Pancreas (tissue), 10 donors: ENCODE data around the gene ALDH8A1. TPM values are rescaled to one million over a fixed set of nuclear protein-coding genes. Genes with fewer than 3 reads are reported as not detected.

Experiments used
- ATAC-seq, 4 donors: fragments of 200-7000 bp; cut with Tn5 transposase; one replicate each; pipeline versions ENCODE4 v1.8.0 to v1.9.1; 2020; ENCODE audit warnings: mild to moderate bottlenecking in 4 of 4, moderate library complexity in 4 of 4
- DNase-seq, 6 donors: peaks; one replicate each; pipeline ENCODE4 v3.0.0-alpha.2; 2020
- FAIRE-seq: peaks from 2 replicates; lab custom pipeline; 2012; peaks lifted over from hg19 to GRCh38; lab: Jason Lieb, UNC
- H3K27ac ChIP-seq, 4 donors: fragments of 200-600 bp; sonication (generic); 1 replicate in 3 of 4; 2 replicates in 1 of 4; pipeline versions ENCODE4 v1.5.0 to v1.8.0; 2020
- H3K27me3 ChIP-seq, 4 donors: fragments of 200-600 bp; one replicate each; pipeline ENCODE4 v1.8.0; 2021
- H3K36me3 ChIP-seq, 3 donors: fragments of 200-600 bp; sonication (generic) in 1 of 3; one replicate each; pipeline versions ENCODE4 v1.5.0 to v1.8.0; 2020 to 2021
- H3K4me1 ChIP-seq, 3 donors: fragments of 200-600 bp; one replicate each; pipeline ENCODE4 v1.8.0; 2021
- H3K4me3 ChIP-seq, 4 donors: fragments of 200-600 bp; sonication (generic) in 2 of 4; one replicate each; pipeline versions ENCODE4 v1.5.0 to v1.8.0; 2020 to 2021
- H3K9me3 ChIP-seq, 4 donors: fragments of 200-600 bp; one replicate each; pipeline ENCODE4 v1.8.0; 2021
- CTCF ChIP-seq, 4 donors: fragments of 200-600 bp; sonication (generic) in 3 of 4; IDR thresholded peaks; one replicate each; pipeline versions ENCODE4 v1.5.0 to v1.8.0; 2021; ENCODE audit warnings: antibody characterized with exemption in 4 of 4
- WGBS, 2 donors: extraction: QIAGEN DNeasy Blood & Tissue Kit; methylation state at CpG; one replicate each; pipeline ENCODE4 v1.1.7; 2013; 5-methylcytosine and 5-hydroxymethylcytosine counted together
- intact Hi-C, 3 donors: fragments of 100-400 bp; cut with DNase I; formaldehyde crosslinking; loops; one replicate each; pipeline versions ENCODE4 v1.11.1 to v1.14.2; 2022
- polyA plus RNA-seq, 2 donors: library from polyadenylated mRNA; stranded (reverse); fragments of 200-250 nt; gene quantifications; one replicate each; pipeline ENCODE4 v1.2.3, GENCODE V29; 2013
- total RNA-seq, 6 donors: library from RNA; stranded (reverse); fragmentation: NEBNext Ultra II Directional in 4 of 6; extraction: Animal tissue kit (Norgen Biotek cat#: 25700) in 4 of 6; gene quantifications; one replicate each; pipeline versions ENCODE4 v1.2.1 to v1.2.4, GENCODE V29; 2021 to 2023
- donor health status: healthy with polysubstance abuse.
- donor health status: DM: no; HTN: no; CAD: no; lungs with moderate emphysema.
- donor health status: DM: no; HTN: no; CAD: no.
- donor health status: control.
- donor health status: control.
- donor health status: Bipolar disorder and iron deficiency.
- donor health status: DM: yes; HTN: yes; CAD: no.
- donor health status: DM: no; HTN: no; CAD: no.
- donor health status: DM: no; HTN: no; CAD: no.
- donor health status: DM: yes; HTN: yes; CAD: no.

The ALDH8A1 gene
- total and polyA plus RNA-seq, 8 donors, result 0.12 to 1.4 (median 0.74) TPM

DNA sequence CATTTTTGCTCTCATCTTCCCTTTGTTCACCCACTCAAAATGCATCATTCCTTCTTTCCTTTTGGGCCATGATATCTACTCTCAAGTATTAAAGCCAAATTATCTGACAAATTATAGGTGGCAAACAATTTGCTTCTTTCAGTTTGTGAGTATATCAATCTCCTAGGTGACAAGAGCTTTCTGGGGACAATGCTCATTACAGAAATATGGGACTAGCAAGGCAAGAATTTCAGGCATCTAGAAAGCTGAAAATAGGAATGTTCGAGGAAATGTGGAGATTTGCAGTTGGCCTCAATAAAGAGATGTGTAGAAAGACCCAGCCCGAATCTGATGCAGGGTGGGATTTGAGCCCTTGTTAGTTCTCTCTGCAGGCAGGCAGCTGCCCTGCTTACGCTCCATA is 71.8 kb downstream of the ALDH8A1 start:
- DNase-seq (no peak), FAIRE-seq (no peak), ATAC-seq (no peak)
- Histone ChIP-seq H3K9me3 (no peaks in the 10 kb centered on the region), H3K4me1 (no peaks in the 10 kb centered on the region), H3K4me3 (no peak overlapping the region), H3K36me3 (no peaks in the 10 kb centered on the region), H3K27ac (no peak overlapping the region), H3K27me3 (no peaks in the 10 kb centered on the region)
- no peak for TF ChIP-seq CTCF (IDR thresholded peaks at IDR 0.05)
- WGBS, 2 donors, result 76 to 78% methylated on average over 3 of the region's 3 CpGs
- intact Hi-C loops, result no loop called here

GRCh38 chr6:134875367-134875766 is 74.5 kb downstream of the ALDH8A1 start:
- Histone ChIP-seq H3K4me3 (no peak overlapping the region), H3K27ac (no peak overlapping the region), H3K36me3 (no peaks in the 10 kb centered on the region), H3K27me3 (no peaks in the 10 kb centered on the region), H3K9me3 (no peaks in the 10 kb centered on the region), H3K4me1 (no peaks in the 10 kb centered on the region)
- intact Hi-C loops, result no loop called here
- ATAC-seq (no peak), DNase-seq (no peak), FAIRE-seq (no peak)
- no peak for TF ChIP-seq CTCF (IDR thresholded peaks at IDR 0.05)
- 90 to 94% methylated on average over 4 of the region's 4 CpGs for WGBS, 2 donors

DNA sequence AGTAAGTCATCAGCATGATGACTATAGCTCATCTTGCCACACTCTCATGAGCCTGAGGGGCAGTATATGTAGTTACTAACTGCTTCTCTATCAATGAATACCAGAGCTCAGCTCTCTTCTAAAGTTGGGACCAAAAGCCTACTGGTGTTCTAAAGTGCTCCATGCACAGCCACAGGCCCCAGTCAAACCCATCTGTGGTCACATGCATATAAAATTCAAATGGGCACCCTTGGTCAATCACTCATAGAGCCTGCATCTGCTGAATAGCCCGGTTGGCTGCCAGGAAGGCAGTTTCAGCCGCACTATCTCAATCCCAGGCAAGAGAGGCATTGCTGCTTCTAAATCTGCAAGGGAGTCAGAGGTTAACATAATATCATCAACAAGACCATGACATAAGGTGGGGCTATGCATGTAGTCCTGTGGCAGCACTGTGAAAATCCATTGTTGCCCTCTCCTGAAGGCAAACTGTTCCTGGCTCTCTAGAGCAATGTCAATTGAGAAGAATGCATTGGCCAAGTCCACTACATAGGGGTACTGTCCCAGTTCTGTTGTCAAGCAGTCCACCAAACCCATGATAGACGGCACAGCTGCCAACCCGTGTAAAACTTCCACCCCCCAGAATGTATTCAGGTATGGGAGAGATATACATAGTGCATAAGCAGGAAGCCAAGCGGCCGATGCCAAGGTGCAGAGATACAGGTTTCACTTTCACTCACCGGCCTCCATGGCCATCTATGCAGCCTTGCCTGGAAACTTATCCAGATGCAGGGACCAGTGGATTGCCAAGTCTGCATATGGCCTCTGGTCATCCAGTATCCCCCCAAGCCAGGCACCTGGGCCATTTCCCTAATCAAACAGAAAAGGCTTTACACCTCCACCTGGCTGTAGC is 76.2 kb downstream of the ALDH8A1 start:
- no peak for TF ChIP-seq CTCF (IDR thresholded peaks at IDR 0.05)
- 81 to 92% methylated on average over 7 of the region's 7 CpGs for WGBS, 2 donors
- ATAC-seq (no peak), FAIRE-seq (no peak), DNase-seq (no peak)
- Histone ChIP-seq H3K4me3 (no peak overlapping the region), H3K36me3 (no peaks in the 10 kb centered on the region), H3K4me1 (no peaks in the 10 kb centered on the region), H3K27ac (no peak overlapping the region), H3K9me3 (no peaks in the 10 kb centered on the region), H3K27me3 (no peaks in the 10 kb centered on the region)
- intact Hi-C loops, result no loop called here

- ATAC-seq, result peak in 1 of 4 donors; percentile 56
- H3K36me3 ChIP-seq, result no peaks in the 10 kb centered on the region
- no peak overlapping the region for H3K27ac ChIP-seq
- FAIRE-seq, result no peak
- no peak for TF ChIP-seq CTCF (IDR thresholded peaks at IDR 0.05)
- 59 to 60% methylated on average over 9 of the region's 9 CpGs for WGBS, 2 donors
- H3K9me3 ChIP-seq, result no peaks in the 10 kb centered on the region
- H3K4me3 ChIP-seq, result no peak overlapping the region
- H3K27me3 ChIP-seq, result no peaks in the 10 kb centered on the region
- H3K4me1 ChIP-seq, result no peaks in the 10 kb centered on the region
- DNase-seq, result no peak
- intact Hi-C loops, result no loop called here
Measured at GRCh38 chr6:134870677-134871498, 79.0 kb downstream of the ALDH8A1 start.
